A673 (cell line): ENCODE results near the gene FOXP4.

ENCODE experiments used
- CTCF ChIP-seq: fragments of 300-800, 200-600 bp; sonication (generic); conservative IDR thresholded peaks from 2 replicates; pipeline ENCODE4 v1.5.1; 2017; ENCODE audit warnings: low read depth, mild to moderate bottlenecking, antibody characterized with exemption, low read length, moderate library complexity, mixed read lengths
- EZH2 ChIP-seq: fragments of 200-600 bp; sonication (generic); IDR thresholded peaks from 2 replicates; pipeline ENCODE4 v1.6.1; 2017; ENCODE audit warnings: borderline replicate concordance, low read depth, mild to moderate bottlenecking, mixed read lengths, antibody characterized with exemption, low read length; ENCODE audit not compliant: poor library complexity, severe bottlenecking

- TF ChIP-seq CTCF (no peak), EZH2 (no peak)
Observed at GRCh38 chr6:41641352-41641925, 95.3 kb downstream of the FOXP4 start.
